Left colon (tissue), 2 donors: ENCODE measurements around the gene ATG101. TPM values are rescaled to one million over a fixed set of nuclear protein-coding genes. Genes with fewer than 3 reads are reported as not detected.

Experiments
- ATAC-seq: fragments of 200-7000 bp; cut with Tn5 transposase; one replicate; pipeline ENCODE4 v1.9.1; 2020; ENCODE audit warnings: mild to moderate bottlenecking, moderate library complexity
- DNase-seq, 2 donors: peaks; one replicate each; pipeline ENCODE4 v3.0.0-alpha.2; 2020
- intact Hi-C, 2 donors: fragments of 100-400 bp; cut with DNase I in 1 of 2; cut with micrococcal nuclease in 1 of 2; formaldehyde crosslinking; loops; one replicate each; pipeline versions ENCODE4 v1.11.2 to v1.14.0; 2022; cut with DNase I, micrococcal nuclease
- total RNA-seq, 2 donors: library from RNA; stranded (reverse); fragmentation: NEBNext Ultra II Directional; extraction: Animal tissue kit (Norgen Biotek cat#: 25700); gene quantifications; one replicate each; pipeline ENCODE4 v1.2.1, GENCODE V29; 2021
- donor health status: DM: no; HTN: no; CAD: no.
- donor health status: DM: yes; HTN: yes; CAD: no.

ATG101 gene
- total RNA-seq, 2 donors from 2014 or later = 35.0 to 36.3 TPM

DNA sequence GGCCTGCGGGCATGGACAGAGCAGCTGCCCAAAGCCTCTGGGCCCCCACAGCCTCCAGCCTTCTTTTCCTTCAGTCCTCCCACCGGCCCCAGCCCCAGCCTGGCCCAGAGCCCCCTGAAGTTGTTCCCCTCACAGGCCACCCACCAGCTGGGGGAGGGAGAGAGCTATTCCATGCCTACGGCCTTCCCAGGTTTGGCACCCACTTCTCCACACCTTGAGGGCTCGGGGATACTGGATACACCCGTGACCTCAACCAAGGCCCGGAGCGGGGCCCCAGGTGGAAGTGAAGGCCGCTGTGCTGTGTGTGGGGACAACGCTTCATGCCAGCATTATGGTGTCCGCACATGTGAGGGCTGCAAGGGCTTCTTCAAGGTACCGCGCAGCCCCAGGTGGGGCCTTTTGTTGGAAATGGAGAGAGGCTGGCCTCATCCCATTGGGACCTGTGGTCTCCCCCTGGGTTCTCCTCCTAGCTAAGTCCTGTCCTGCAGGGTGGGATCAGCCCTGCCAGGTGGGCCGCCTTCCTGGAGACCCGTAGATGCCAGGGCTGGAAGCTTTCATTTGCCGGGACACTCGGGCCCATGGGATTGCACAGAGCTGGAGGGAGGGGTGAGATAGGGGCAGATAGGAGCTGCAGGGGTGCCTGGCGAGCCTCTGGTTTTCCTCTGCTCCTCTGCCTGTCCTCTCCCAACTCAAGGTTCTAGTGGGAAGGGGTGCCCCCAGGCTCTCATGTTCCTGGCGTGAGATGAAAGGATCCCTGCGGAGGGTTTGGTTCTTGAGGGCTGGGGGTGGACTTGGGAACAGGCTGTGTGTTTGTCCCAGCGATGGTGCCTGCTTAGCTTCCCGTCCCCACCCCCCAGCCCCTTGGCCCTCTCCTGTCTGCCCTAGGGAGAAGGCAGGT, 14.7 kb upstream of the ATG101 start:
- DNase-seq (no peak), ATAC-seq (no peak)
- intact Hi-C loops = no loop called here

DNA sequence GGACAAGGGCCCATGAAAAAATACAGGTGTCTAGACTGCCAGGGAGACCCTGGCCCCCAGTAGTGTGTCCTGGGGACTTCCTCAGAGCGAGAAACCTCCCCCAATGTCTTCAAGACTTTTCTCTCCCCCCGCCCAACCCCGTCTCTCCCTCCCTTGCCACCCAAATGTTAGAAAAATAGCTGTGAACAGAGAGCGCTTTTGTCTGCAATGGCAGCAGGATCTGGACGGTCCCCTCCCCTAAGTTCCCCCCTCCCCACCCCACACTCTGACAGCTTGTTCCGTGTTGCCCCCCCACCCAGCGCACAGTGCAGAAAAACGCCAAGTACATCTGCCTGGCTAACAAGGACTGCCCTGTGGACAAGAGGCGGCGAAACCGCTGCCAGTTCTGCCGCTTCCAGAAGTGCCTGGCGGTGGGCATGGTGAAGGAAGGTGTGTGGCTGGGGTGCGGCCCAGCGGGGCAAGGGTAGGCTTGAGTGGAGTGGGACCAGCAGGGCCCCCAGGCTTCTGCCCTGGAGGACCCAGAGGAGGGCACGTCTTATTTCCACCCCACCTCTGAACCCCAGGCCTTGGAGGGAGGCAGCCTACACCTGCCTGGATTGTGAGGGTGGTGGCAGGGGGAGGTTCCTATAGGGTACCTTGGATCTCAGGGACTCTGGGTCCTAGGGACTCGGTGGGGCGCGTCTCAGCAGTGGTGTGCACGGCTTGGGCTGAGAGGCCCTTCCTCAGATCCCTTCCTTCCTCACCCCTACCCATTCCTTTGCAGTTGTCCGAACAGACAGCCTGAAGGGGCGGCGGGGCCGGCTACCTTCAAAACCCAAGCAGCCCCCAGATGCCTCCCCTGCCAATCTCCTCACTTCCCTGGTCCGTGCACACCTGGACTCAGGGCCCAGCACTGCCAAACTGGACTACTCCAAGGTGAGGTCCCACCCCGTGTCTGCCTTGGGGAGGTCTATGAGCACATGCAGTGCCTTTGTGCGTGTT, 13.8 kb upstream of the ATG101 start:
- DNase-seq = no peak
- intact Hi-C loops = no loop called here
- no peak for ATAC-seq

DNA sequence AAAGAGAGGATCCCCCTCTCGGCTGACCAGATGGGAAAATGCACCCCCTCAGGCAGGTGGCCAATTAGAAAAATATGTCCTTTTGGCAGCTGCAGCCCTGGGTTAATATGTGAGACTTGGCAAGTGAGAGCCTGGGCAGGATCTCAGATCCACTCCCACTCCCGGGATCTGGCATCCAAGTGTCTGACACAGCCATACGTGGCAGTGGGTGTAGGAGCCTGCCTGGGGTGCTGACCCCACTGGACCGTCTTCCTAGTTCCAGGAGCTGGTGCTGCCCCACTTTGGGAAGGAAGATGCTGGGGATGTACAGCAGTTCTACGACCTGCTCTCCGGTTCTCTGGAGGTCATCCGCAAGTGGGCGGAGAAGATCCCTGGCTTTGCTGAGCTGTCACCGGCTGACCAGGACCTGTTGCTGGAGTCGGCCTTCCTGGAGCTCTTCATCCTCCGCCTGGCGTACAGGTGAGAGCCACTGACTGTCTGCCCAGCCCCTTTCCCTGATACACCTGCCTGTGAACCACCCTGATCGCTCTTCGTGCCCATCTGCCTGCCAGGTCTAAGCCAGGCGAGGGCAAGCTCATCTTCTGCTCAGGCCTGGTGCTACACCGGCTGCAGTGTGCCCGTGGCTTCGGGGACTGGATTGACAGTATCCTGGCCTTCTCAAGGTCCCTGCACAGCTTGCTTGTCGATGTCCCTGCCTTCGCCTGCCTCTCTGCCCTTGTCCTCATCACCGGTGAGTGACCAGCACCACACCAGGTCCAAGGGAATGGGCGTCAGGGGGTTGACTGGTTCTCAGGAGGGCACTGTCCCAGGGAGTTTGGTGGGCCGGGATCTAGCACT, 12.8 kb upstream of the ATG101 start:
- DNase-seq (no peak), ATAC-seq (no peak)
- intact Hi-C loops = no loop called here

DNA sequence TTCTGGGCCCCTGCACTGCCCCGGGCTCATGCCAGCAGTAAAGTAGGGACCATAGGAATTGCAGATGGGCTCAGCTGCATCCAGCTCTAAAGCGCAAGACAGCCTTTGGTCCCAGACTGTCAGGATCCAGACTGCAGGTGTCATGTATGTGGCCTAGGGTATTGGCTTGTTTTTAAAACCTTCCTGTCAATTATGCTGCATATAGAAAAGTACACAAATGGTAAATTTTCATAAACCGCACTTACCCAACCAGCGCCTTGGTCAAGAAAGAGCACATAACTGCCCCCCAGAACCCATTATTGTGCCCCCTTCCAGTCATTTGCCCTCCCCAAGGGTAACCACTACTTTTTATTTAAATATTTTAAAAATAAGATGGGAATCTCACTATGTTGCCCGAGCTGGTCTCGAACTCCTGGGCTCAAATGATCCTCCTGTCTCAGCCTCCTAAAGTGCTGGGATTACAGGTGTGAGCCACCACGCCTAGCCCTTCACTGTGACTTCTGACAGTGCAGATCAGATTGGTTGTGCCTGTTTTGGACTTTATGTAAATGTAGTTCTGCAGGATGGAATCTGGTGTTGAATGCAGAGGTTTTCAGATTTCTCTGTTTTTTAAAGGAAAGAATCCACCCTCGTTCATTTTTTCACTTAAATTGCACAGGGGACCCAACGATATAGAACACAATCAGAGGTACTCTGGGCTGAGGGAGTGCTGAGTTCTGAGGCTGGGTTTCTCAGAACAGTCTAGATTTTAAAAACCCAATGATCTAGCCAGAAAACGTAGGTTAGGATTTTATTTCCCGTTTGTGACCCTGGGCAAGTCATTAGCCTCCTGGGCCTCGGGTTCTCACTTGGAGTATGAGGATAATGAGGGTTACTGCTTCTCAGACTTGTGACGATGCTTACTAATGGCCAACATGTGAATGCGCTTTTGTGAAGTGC, 11.9 kb upstream of the ATG101 start:
- ATAC-seq = no peak
- intact Hi-C loops = no loop called here
- DNase-seq = no peak

DNA sequence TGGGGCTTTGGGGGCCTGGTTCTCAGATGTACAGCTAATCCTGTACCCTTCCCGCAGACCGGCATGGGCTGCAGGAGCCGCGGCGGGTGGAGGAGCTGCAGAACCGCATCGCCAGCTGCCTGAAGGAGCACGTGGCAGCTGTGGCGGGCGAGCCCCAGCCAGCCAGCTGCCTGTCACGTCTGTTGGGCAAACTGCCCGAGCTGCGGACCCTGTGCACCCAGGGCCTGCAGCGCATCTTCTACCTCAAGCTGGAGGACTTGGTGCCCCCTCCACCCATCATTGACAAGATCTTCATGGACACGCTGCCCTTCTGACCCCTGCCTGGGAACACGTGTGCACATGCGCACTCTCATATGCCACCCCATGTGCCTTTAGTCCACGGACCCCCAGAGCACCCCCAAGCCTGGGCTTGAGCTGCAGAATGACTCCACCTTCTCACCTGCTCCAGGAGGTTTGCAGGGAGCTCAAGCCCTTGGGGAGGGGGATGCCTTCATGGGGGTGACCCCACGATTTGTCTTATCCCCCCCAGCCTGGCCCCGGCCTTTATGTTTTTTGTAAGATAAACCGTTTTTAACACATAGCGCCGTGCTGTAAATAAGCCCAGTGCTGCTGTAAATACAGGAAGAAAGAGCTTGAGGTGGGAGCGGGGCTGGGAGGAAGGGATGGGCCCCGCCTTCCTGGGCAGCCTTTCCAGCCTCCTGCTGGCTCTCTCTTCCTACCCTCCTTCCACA, 11.0 kb upstream of the ATG101 start:
- intact Hi-C loops = no loop called here
- ATAC-seq (no peak), DNase-seq (no peak)

DNA sequence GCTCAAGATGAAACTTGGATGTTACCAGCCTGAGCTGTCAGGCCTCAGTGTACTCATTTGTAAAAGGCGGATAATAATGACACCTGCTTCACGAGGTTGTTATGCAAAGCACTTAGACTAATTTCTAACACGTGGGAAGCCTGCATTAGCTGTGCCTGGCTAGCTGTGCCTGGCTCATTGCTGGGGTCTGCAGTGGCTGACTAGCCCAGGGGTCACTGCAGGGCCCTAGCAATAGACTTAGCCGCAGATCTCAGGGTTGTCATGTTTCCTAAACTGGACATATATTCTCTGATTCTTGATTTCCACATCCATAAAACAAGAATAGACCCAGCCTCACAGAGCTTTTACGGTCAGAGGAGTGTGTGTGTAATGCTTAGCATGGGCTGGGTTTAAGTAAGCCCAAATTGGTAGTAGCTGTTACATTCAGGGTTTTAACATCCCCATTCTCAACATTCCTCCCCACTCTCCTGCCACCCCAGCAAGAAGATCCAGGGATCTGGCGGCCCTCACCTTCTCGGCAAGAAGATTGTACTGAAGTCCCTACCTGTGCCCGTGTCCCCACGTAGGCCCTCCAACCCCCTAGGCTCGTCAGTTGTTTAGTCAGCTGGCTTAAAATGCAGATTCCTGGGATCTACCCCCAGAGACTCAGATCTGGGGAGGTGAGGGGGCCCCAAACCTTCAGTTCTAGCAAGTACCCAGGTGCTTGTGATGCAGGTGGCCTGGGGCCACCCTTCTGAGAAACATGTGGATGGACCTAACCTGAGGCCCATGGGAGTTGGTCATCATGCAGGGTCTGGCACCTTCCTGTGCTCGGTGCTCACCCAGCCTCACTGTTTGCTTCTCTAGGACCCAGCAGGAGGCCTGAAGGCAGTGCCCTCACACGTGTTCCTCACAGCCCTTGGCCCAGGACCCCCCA, 9.9 kb upstream of the ATG101 start:
- no peak for DNase-seq
- intact Hi-C loops = no loop called here
- ATAC-seq = no peak

DNA sequence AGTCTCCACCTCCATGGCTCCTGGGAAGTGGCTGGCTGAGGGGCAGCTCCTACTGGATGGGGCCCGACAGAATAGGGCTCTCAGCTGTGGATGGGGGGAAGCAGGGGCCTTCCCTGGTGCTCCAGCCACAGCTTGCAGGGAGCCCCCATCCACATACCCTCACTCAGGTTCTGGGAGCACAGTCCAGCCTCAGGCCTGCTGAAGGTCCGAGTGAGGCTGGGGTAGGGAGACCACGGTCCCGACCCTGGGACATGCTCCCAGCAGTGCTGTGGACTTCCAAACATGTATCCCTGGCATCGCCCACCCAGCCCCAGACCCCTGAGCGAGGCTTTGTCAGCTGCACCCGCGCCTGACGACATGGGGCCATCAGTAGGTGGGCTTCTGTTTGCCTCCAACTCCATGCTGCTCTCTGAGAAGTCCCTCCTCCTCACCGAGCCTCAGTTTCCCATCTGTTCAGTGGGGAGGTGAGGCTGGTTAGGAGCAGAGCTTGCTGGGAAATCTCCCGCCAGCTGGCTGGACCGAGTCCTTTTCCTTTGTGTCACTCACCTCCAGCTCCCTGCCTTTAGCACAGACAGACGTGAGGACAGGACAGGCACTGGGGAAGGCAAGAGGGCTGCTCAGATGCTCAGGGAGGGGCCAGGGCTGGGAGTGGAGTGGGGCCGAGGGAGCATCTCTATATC, 9.1 kb upstream of the ATG101 start:
- intact Hi-C loops = no loop called here
- DNase-seq (no peak), ATAC-seq (no peak)

DNA sequence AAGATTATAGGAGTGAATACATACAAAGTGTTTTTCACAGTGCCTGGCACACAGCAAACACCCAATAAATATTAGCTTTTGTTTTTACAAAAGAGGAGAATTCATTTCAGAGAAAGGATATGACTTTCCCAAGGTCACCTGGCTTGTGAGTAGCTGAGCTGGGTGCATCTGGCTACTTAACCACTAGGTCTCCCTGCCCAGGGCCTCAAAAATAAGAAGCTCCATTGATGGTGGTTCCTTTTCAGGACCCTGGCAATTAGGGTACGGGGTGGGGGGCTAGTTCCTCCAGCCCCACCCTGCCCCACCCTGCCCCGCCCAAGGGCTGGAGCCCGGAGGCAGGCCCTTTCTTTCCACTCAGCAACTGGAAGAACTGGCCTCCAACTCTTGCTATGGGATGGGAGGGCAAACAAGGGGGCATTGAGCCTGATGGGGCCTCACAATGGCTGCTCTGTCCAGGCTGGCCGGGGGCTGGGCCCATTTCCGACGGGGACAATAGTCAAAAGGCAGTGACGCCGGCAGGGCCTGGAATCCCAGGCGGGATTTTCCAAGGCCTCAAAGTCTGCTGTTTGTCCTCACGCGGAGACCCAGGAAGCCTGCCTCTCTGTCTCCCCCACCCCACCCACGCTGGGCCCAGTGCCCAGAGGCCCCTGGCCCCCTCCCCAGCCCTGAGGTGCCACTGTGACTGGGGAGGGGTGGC, 8.2 kb upstream of the ATG101 start:
- ATAC-seq = peak; percentile 37
- intact Hi-C loops = no loop called here
- DNase-seq = no peak

DNA sequence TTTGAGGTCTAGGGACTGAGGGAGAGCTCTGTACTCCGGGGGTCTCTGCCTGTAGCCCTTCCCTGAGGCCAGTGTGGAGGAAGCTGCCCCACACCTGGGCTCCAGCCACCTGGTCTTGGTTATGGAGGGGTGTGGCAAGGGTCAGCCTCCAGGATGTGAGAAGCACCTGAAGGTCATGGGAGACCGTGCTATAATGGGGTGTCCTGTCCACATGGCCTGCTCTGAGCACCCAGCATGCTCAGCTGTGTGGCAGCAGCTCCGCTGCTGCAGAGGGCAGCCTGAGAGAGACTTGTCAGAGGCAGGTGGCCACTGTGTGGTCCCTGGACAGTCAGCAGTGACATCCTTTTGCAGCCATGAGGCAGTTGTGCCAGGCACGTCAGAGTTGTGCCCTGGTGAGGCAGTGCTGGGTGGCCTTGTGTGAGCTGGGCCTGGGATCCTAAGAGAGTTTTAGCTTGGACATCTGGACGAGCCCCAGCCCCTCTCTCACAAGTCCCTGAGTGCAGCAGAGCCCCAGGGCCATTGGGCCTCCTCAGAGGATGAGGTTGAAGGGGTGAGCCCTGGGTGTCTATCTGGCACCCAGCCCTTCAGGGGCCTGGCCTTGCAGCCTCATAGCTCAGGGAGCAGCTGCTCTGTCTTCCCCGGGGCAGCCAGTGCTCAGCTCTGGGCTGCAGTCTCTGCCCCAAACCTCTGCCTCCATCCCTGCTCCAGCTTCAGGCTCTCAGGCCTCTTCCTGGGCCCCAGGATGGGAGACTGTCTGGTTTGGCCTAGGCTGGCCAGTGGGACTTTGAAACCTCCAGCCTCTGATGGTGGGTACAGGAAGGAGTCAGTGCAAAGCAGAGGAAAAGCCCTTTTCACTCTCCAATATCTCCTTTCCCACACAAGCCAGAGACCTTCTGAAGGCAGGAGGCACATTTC, 7.4 kb upstream of the ATG101 start:
- intact Hi-C loops = no loop called here
- no peak for DNase-seq
- no peak for ATAC-seq

DNA sequence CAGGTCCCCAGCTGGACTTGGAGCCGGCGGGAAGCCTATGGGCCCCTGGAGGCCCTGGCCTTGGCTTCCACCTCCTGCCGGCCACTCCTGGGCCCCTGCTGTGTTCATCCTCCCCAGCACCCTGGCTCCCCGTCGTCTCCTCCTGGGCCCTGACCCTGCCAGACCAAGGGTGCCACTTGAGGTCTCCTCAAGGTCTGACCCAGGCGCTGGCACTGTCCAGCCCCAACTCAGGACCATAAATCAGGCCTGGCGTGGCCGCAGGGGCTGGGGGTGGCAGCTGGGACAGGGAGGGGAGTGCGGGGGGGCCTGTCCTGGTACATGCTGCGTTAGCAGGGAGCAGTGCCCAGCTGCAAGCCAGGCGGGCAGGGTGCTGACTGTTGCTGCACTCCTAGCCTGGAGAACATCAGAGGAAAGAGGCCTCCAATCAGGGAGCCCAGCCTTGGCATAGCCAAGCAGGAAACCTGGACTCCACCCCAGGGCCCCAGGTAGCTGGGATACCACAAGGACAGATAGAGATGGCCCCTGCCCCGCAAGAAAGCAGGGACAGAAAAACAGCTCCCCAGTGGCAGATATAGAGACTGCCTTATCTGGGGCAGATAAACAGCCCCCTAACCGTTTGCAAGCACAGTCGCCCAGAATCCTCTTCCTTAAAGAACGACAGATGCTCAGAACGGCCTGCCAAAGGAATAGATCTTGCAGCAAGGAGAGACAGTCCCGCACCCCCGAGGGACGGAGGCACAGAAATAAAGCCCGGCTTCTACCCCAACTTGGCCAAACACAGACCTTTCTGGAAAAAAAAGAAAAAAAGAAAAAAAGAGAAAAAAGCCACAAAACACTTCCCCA, 6.5 kb upstream of the ATG101 start:
- intact Hi-C loops = no loop called here

DNA sequence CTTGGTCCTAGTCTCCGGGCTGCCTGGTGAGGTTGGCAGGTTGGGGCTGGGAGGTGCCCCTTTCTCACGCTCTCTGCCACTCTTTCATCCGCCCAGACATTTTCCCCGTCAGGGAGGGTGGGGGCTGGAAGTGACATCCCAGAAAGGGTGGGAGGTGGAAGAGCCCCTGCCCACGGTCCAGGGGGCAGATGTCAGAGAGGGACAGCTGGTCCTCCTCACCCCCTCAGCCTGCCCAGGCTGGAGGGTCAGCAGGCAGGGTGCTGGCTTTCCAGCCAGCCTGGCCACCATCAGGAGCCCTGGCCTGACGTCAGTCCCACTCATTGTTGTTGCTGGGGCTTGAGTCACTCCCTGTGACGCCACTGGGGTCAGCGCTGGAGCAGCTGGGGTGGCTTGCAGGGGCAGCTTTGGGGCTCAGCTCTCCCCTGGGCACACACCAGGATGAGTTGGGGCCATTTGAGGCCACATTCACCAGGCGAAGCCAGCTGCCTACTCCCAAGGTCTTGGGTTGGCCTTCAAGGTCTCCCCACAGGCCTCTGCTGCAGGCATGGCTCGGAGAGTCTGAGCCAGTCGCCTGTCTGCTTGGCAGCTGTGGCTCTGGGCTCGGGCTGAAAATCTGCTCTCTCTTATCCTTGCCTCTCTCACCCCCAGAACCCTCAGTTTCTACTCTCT, 5.7 kb upstream of the ATG101 start:
- DNase-seq (peak in 1 of 2 donors; percentile 28), ATAC-seq (no peak)
- intact Hi-C loops = no loop called here

More for the DNA sequence above, 6.5 kb upstream of the ATG101 start:
- ATAC-seq (no peak), DNase-seq (no peak)

DNA sequence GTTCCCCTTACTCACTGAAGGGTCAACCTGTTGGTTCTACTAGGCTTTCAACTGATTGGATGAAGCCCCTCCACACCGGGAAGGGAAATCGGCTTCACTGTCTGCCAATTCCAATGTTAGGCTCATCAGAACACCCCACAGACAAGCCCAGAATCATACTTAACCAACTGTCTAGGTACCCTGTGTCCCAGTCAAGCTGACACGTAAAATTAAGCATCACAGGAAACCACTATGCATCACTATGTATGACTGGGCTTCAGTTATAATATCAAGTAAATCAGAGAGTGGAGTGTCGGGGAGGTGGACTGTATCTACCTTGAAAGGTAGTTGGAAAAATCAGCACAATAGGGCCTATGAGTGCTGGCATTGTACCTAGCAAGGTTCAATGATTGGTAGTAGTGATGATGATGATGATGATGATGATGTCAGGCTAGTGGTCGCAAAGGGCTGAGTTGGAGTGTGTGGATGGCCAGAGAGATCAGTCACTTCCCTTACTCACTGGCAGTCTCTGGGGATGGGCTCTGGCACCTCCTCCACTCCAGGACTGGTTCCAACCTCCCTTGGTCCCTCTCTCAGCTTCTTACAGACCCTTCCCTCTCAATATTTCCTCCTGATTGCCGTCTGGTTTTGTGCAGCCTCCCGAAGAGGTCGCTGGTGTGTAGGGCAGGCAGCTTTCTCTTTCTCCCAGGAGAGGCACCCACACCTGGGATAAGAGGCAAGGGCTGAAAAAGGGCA, 3.3 kb upstream of the ATG101 start:
- no peak for ATAC-seq
- intact Hi-C loops = no loop called here
- DNase-seq = no peak
